Testis (tissue), 3 donors: ENCODE data around the gene SEC22C. TPM values are rescaled to one million over a fixed set of nuclear protein-coding genes. Genes with fewer than 3 reads are reported as not detected.
"Not testable (repeated sequence)": the region's sequence is repeated elsewhere in the genome, so short reads cannot be mapped to it uniquely, and the experiment has no call there.

Experiments
- DNase-seq: peaks from one replicate; pipeline ENCODE4 v3.0.0-alpha.2; 2019
- H3K27ac ChIP-seq, 2 donors: fragments of 200-600 bp; sonication (generic); one replicate each; pipeline ENCODE4 v1.5.1; 2019
- H3K27me3 ChIP-seq: fragments of 200-600 bp; sonication (generic); one replicate; pipeline ENCODE4 v1.5.1; 2019
- H3K36me3 ChIP-seq: fragments of 200-600 bp; sonication (generic); one replicate; pipeline ENCODE4 v1.5.1; 2017; ENCODE audit warnings: low read depth; ENCODE audit errors: missing control alignments
- H3K4me1 ChIP-seq: fragments of 200-600 bp; sonication (generic); one replicate; pipeline ENCODE4 v1.5.1; 2019
- H3K4me3 ChIP-seq, 2 donors: fragments of 200-600 bp; sonication (generic); one replicate each; pipeline ENCODE4 v1.5.1; 2017 to 2019
- H3K9me3 ChIP-seq: fragments of 200-600 bp; sonication (generic); one replicate; pipeline ENCODE4 v1.5.1; 2017
- POLR2A ChIP-seq: fragments of 450-650 bp; IDR thresholded peaks from one replicate; pipeline ENCODE4 v1.6.1; 2017; ENCODE audit warnings: antibody characterized with exemption, mild to moderate bottlenecking, moderate library complexity
- WGBS, 2 donors: methylation state at CpG; one replicate each; pipeline ENCODE4 v1.1.5; 2018; 5-methylcytosine and 5-hydroxymethylcytosine counted together
- intact Hi-C: fragments of 100-400 bp; cut with DNase I; formaldehyde crosslinking; loops from one replicate; pipeline ENCODE4 v1.15.1; 2023; ENCODE audit warnings: low total_unique reads
- polyA plus RNA-seq: library from polyadenylated mRNA; stranded (reverse); fragments of 350-450 nt; fragmentation: Illumina TruSeq; extraction: RNeasy Lipid Tissue Mini Kit (QIAGEN cat#74804); gene quantifications from one replicate; pipeline ENCODE4 v1.2.3, GENCODE V29; 2014; ENCODE audit warnings: low read depth, low replicate concordance; ENCODE audit not compliant: insufficient read depth
- total RNA-seq, 2 donors: library from RNA; depleted of rRNA; stranded (reverse); fragments of >200 nt; gene quantifications; one replicate each; pipeline ENCODE4 v1.2.3, GENCODE V29; 2016
- TF ChIP-seq, protein P1 (sequence below), 3 experiments: fragments of 450-650 bp in 2 of 3; fragments of 200-600 bp in 1 of 3; sonication (generic) in 1 of 3; IDR thresholded peaks; one replicate each; pipeline ENCODE4 v1.5.1; 2016 to 2019; ENCODE audit warnings: antibody characterized with exemption in 3 of 3, mild to moderate bottlenecking in 2 of 3, moderate library complexity in 1 of 3

The SEC22C gene
- total and polyA plus RNA-seq, 3 donors from 2014 or later: 61.0 to 86.3 (median 66.0) TPM

DNA sequence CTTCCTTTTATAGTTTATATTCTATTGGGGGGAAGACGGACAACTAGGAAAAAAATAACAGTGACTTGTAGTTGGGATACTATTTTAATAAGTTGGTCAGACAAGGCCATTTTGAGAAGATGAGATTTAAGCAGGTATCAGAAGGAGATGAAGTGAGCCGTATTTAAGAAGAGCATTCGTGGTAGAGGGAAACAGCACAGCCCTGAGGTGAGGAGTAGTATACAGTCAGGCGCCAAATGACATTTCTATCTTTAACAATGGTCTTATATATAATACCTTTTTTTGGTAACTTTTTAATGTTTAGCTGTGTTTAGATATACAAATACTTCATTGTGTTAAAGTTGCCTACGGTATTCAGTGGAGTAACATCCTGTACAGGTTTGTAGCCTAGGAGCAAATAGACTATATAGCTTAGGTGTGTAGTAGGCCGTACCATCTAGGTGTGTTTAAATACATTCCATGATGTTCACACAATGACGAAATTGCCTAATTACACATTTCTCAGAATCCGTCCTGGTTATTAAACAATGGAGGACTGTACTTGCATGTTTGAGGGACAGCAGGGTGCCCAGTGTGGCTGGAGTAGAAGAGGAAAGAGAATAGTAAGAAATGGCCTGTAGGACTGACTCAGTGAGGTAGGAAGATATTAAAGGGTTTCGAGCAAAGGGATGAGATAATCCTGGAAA is 20.3 kb upstream of the SEC22C start:
- Histone ChIP-seq H3K36me3 (no peaks in the 10 kb centered on the region), H3K9me3 (no peaks in the 10 kb centered on the region), H3K27ac (peak overlapping the region; percentile 91 to 99), H3K4me3 (peak overlapping the region; percentile 63 to 97), H3K4me1 (peaks cover 11% of the 10 kb centered on the region), H3K27me3 (no peaks in the 10 kb centered on the region)
- WGBS, 2 donors: 34 to 41% methylated on average over 9 of the region's 9 CpGs
- TF ChIP-seq, protein P1, sequence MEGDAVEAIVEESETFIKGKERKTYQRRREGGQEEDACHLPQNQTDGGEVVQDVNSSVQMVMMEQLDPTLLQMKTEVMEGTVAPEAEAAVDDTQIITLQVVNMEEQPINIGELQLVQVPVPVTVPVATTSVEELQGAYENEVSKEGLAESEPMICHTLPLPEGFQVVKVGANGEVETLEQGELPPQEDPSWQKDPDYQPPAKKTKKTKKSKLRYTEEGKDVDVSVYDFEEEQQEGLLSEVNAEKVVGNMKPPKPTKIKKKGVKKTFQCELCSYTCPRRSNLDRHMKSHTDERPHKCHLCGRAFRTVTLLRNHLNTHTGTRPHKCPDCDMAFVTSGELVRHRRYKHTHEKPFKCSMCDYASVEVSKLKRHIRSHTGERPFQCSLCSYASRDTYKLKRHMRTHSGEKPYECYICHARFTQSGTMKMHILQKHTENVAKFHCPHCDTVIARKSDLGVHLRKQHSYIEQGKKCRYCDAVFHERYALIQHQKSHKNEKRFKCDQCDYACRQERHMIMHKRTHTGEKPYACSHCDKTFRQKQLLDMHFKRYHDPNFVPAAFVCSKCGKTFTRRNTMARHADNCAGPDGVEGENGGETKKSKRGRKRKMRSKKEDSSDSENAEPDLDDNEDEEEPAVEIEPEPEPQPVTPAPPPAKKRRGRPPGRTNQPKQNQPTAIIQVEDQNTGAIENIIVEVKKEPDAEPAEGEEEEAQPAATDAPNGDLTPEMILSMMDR (IDR thresholded peaks at IDR 0.05): no peak
- no peak for TF ChIP-seq POLR2A
- intact Hi-C loops: no loop called here
- DNase-seq: no peak

DNA sequence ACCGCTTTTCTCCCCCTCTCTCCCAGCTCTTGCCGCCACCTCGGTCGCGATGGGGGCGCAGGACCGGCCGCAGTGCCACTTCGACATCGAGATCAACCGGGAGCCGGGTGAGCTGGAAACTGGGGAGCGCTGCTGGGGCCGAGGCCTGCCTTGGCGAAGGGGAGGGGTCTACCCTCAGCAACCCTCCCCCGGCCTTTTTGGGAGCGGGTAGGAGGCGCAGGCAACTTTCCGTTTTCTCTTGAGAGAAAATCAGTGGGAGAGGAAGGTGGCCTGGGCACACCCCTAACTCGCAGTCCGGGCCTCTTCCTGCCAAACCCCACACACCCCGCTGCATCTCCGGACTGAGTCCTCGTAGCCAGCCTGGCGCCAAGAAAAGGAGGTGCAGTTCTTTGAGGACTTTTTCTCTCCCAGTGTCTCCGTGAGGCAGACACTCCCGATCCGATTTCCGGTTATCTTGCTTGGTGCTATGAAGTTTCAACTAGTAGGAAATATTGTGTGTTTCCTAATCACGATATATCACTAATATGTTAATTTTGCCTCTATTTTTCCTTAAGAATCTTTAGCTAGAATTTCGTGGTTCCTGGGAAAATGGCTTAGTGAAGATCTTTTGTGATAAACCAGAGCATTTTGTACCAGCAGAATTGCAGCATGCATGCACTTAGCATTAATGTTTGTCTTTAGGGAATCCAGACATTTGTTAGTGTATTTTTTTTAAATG is 19.4 kb upstream of the SEC22C start:
- DNase-seq: peak; percentile 73
- no peak for TF ChIP-seq POLR2A
- TF ChIP-seq, protein P1 (IDR thresholded peaks at IDR 0.05): peak in 2 of 3 experiments; percentile 9 to 15
- no peaks in the 10 kb centered on the region for H3K36me3 ChIP-seq
- H3K4me1 ChIP-seq: peaks cover 11% of the 10 kb centered on the region
- peak overlapping the region; percentile 91 to 99 for H3K27ac ChIP-seq
- WGBS, 2 donors: 0% methylated on average over 18 to 29 of the region's 31 CpGs
- no peaks in the 10 kb centered on the region for H3K27me3 ChIP-seq
- peak overlapping the region; percentile 63 to 97 for H3K4me3 ChIP-seq
- no peaks in the 10 kb centered on the region for H3K9me3 ChIP-seq
- intact Hi-C loops: no loop called here

DNA sequence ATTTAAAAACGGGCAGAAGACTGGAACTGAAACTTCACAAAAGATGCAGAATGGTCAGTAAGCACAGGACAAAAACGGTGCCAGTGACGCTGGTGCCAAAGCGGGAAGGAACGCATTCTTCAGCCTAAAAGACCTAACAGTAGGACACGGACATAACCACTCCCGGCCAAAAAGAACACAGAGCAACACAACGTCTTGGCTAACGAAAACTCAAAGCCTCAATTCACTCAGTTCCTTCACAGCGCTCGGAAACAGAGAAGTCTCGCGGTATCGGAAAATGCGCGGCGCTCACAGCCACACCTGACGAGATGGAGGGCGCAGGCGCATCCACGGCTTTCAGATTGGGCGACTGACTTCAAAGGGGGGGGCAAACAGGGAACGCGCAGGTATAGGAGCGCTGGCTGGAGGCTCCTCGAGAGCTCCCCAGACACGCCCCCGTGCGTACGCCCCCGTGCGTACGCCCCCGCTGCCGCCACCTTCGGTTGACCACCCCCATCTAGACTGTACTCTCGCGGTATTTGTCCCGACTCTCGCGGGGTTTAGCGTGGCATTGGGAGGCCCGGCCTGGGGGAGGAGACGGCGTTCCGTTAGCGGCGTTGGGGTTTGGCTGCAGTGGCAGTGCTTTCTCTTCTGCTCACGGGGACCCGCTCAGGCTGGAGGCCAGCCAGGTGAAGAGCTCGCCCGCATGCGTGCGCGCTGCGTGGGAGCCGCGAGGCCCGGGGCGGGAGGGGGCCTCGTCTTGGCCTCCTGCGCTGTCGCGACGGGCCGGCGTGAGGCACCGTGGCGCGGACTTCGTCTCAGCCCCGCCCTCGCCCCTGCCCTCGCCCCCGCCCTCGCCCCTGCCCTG is 18.6 kb upstream of the SEC22C start, which contains the start of gene NKTR:
Gene NKTR (plus strand): TSS at position 576 of the 847 bp plus-strand sequence. CDS start 321 bp downstream, outside the sequence.
- Histone ChIP-seq H3K9me3 (no peaks in the 10 kb centered on the region), H3K4me3 (peak within 1 kb of the TSS; percentile 63 to 97), H3K27me3 (no peaks in the 10 kb centered on the region), H3K4me1 (peaks cover 11% of the 10 kb centered on the region), H3K36me3 (no peaks in the 10 kb centered on the region), H3K27ac (peak within 1 kb of the TSS; percentile 91 to 99)
- intact Hi-C loops: no loop called here
- peak; percentile 98 for DNase-seq
- WGBS, 2 donors: 0% methylated on average over 23 to 51 of the region's 76 CpGs
- TF ChIP-seq, protein P1 (IDR thresholded peaks at IDR 0.05): peak in 1 of 3 experiments; percentile 23
- peak; percentile 59 for TF ChIP-seq POLR2A

- H3K27me3 ChIP-seq, H3K27ac ChIP-seq, H3K36me3 ChIP-seq, DNase-seq, H3K4me3 ChIP-seq, H3K4me1 ChIP-seq, H3K9me3 ChIP-seq: not testable (repeated sequence)
- intact Hi-C loops: loop anchor here (10.0 kb wide), 1 partner anchor 58 kb away; the partner anchor contains the start of gene ZBTB47
- WGBS, 2 donors: 90 to 94% methylated on average over 7 of the region's 7 CpGs
These were observed 15.3 kb upstream of the SEC22C start for GRCh38 chr3:42597098-42597497.

DNA sequence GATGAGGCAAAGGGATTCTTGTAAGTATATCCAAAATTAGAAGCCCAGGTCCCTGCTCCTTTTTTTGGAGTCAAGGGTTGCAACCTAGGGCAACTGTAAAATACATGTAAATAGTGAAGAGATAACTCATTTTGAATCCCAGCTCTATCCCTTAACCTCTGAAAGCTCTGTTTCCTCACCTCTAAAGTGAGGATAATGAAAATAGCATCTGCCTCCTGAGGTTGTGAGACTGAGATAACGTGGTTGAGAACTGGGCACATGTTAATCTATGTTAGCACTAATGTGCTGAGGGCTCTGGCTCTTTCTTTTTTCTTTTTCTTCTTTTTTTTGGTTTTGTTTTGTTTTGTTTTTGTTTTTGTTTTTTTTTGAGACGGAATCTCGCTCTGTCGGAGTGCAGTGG is 13.9 kb upstream of the SEC22C start:
- WGBS, 2 donors: 95 to 98% methylated on average over 4 of the region's 4 CpGs
- no peak for DNase-seq

More for the DNA sequence above, 13.9 kb upstream of the SEC22C start:
- no peak overlapping the region for H3K27ac ChIP-seq
- intact Hi-C loops: loop anchor here (10.0 kb wide), 1 partner anchor 59 kb away; the partner anchor contains the start of gene ZBTB47
- no peak overlapping the region for H3K4me3 ChIP-seq
- no peaks in the 10 kb centered on the region for H3K4me1 ChIP-seq
- TF ChIP-seq POLR2A: no peak
- TF ChIP-seq, protein P1 (IDR thresholded peaks at IDR 0.05): no peak
- no peaks in the 10 kb centered on the region for H3K9me3 ChIP-seq
- H3K27me3 ChIP-seq: no peaks in the 10 kb centered on the region
- H3K36me3 ChIP-seq: no peaks in the 10 kb centered on the region
